ENCODE measurements around the gene MYO1C. TPM values are rescaled to one million over a fixed set of nuclear protein-coding genes. Genes with fewer than 3 reads are reported as not detected.
"Not testable (repeated sequence)": the region's sequence is repeated elsewhere in the genome, so short reads cannot be mapped to it uniquely, and the experiment has no call there.

Gene MYO1C
- total and polyA plus RNA-seq, 5 donors from 2014 or later, result 7.3 to 33.7 (median 10.6) TPM

DNA sequence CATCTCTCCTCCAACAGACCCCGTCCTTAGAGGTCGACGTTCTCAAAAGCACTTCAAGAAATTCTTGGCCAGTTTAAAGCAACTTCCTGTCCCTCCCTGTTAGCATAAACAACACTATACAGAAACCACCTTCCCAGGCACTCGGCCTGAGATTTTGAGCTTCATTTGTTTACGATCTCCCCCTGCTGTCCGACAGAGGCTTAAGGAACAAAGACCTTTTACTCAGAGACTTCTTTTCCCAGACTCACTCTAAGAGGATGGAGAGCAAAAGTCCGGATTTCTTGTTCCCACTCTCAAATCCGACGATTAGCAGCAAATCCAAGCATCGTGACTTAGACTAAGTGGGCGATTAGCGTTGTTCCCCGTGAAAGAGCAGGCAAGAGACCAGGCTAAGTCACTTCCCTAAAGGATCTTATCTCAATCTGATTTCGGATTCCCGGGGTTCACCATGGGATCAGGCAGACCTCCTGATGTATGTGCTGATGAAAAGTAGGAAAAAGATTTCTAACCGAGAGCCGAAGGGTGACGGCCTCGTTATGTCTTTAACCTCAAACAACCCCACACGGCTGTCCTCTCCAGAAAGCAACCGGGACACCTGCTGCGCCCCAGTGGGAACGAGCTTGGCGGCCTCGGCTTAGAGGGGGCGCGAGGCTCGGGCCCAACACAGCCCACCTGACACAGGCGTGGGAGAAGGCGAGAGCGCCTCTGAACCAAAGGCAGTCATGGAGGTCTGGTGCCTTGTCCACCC, 23.3 kb upstream of the MYO1C start:
- H3K4me3 Mint-ChIP-seq, result peak overlapping the region; percentile 92 to 97 (median 95)
- Histone ChIP-seq H3K4me1 (ENCODE audit: control insufficient read depth, insufficient read depth, low read length, poor library complexity, severe bottlenecking) (peaks cover 28% of the 10 kb centered on the region), H3K9me3 (ENCODE audit: control insufficient read depth in 2 of 2, low read length in 2 of 2) (no peaks in the 10 kb centered on the region), H3K36me3 (ENCODE audit: control insufficient read depth, insufficient read depth, low read length) (peaks cover 38% of the 10 kb centered on the region), H3K27me3 (ENCODE audit: control insufficient read depth, insufficient read depth, low read length) (no peaks in the 10 kb centered on the region), H3K27ac (ENCODE audit: insufficient read depth, low read length, poor library complexity, severe bottlenecking) (peak overlapping the region; percentile 91), H3K4me3 (ENCODE audit: low read depth, low read length) (peak overlapping the region; percentile 96)
- peak; percentile 31 to 86 (median 53) for DNase-seq
- H3K27ac Mint-ChIP-seq, result peak overlapping the region; percentile 93 to 96 (median 95)
- H3K36me3 Mint-ChIP-seq, result peaks cover 29% of the 10 kb centered on the region
- ATAC-seq (ENCODE audit: low read depth in 2 of 2), result peak in 1 of 2 donors; percentile 0
- H3K4me1 Mint-ChIP-seq, result peaks cover 6 to 39% (median 25%) of the 10 kb centered on the region in 4 donors
- no peaks in the 10 kb centered on the region for H3K9me3 Mint-ChIP-seq
- no peaks in the 10 kb centered on the region for H3K27me3 Mint-ChIP-seq

- Mint-ChIP-seq H3K27ac (peak overlapping the region in 1 of 3 donors; percentile 17), H3K27me3 (no peaks in the 10 kb centered on the region), H3K4me1 (peaks cover 10 to 46% (median 25%) of the 10 kb centered on the region in 4 donors), H3K9me3 (no peaks in the 10 kb centered on the region), H3K36me3 (peaks cover 34% of the 10 kb centered on the region), H3K4me3 (no peak overlapping the region)
- Histone ChIP-seq H3K27ac (ENCODE audit: insufficient read depth, low read length, poor library complexity, severe bottlenecking) (no peak overlapping the region), H3K27me3 (ENCODE audit: control insufficient read depth, insufficient read depth, low read length) (no peaks in the 10 kb centered on the region), H3K36me3 (ENCODE audit: control insufficient read depth, insufficient read depth, low read length) (peaks cover 56% of the 10 kb centered on the region), H3K4me1 (ENCODE audit: control insufficient read depth, insufficient read depth, low read length, poor library complexity, severe bottlenecking) (peaks cover 23% of the 10 kb centered on the region), H3K4me3 (ENCODE audit: low read depth, low read length) (no peak overlapping the region), H3K9me3 (ENCODE audit: control insufficient read depth in 2 of 2, low read length in 2 of 2) (no peaks in the 10 kb centered on the region)
- ATAC-seq (ENCODE audit: low read depth in 2 of 2), result no peak
- no peak for DNase-seq
Observed at GRCh38 chr17:1512351-1512750, 19.9 kb upstream of the MYO1C start.

GRCh38 chr17:1511756-1512321, 19.4 kb upstream of the MYO1C start:
- ATAC-seq (ENCODE audit: low read depth in 2 of 2) (no peak), DNase-seq (no peak)
- Histone ChIP-seq H3K27ac (ENCODE audit: insufficient read depth, low read length, poor library complexity, severe bottlenecking) (no peak overlapping the region), H3K4me1 (ENCODE audit: control insufficient read depth, insufficient read depth, low read length, poor library complexity, severe bottlenecking) (peaks cover 18% of the 10 kb centered on the region), H3K27me3 (ENCODE audit: control insufficient read depth, insufficient read depth, low read length) (no peaks in the 10 kb centered on the region), H3K9me3 (ENCODE audit: control insufficient read depth in 2 of 2, low read length in 2 of 2) (no peaks in the 10 kb centered on the region), H3K36me3 (ENCODE audit: control insufficient read depth, insufficient read depth, low read length) (peaks cover 61% of the 10 kb centered on the region), H3K4me3 (ENCODE audit: low read depth, low read length) (no peak overlapping the region)
- Mint-ChIP-seq H3K4me3 (no peak overlapping the region), H3K4me1 (peaks cover 10 to 46% (median 25%) of the 10 kb centered on the region in 4 donors), H3K27me3 (no peaks in the 10 kb centered on the region), H3K9me3 (no peaks in the 10 kb centered on the region), H3K36me3 (peaks cover 38% of the 10 kb centered on the region), H3K27ac (no peak overlapping the region)

- Histone ChIP-seq H3K9me3 (ENCODE audit: control insufficient read depth in 2 of 2, low read length in 2 of 2) (no peaks in the 10 kb centered on the region), H3K4me3 (ENCODE audit: low read depth, low read length) (no peak overlapping the region), H3K36me3 (ENCODE audit: control insufficient read depth, insufficient read depth, low read length) (peaks cover 66% of the 10 kb centered on the region), H3K4me1 (ENCODE audit: control insufficient read depth, insufficient read depth, low read length, poor library complexity, severe bottlenecking) (peaks cover 18% of the 10 kb centered on the region), H3K27ac (ENCODE audit: insufficient read depth, low read length, poor library complexity, severe bottlenecking) (no peak overlapping the region), H3K27me3 (ENCODE audit: control insufficient read depth, insufficient read depth, low read length) (no peaks in the 10 kb centered on the region)
- peak overlapping the region in 1 of 4 donors; percentile 44 for H3K4me3 Mint-ChIP-seq
- H3K4me1 Mint-ChIP-seq, result peaks cover 10 to 46% (median 25%) of the 10 kb centered on the region in 4 donors
- no peak for DNase-seq
- H3K27ac Mint-ChIP-seq, result peak overlapping the region in 1 of 3 donors; percentile 29
- H3K9me3 Mint-ChIP-seq, result no peaks in the 10 kb centered on the region
- peaks cover 42% of the 10 kb centered on the region for H3K36me3 Mint-ChIP-seq
- no peaks in the 10 kb centered on the region for H3K27me3 Mint-ChIP-seq
- no peak for ATAC-seq (ENCODE audit: low read depth in 2 of 2)
Observed at GRCh38 chr17:1511290-1511689, 18.8 kb upstream of the MYO1C start.

- Mint-ChIP-seq H3K27ac (no peak overlapping the region), H3K4me3 (peak overlapping the region in 1 of 4 donors; percentile 22)
Observed at GRCh38 chr17:1509290-1509881, 16.9 kb upstream of the MYO1C start.

GRCh38 chr17:1508709-1509108, 16.2 kb upstream of the MYO1C start:
- not testable (repeated sequence) for ATAC-seq (ENCODE audit: low read depth in 2 of 2); H3K27ac ChIP-seq (ENCODE audit: insufficient read depth, low read length, poor library complexity, severe bottlenecking); H3K4me1 ChIP-seq (ENCODE audit: control insufficient read depth, insufficient read depth, low read length, poor library complexity, severe bottlenecking); H3K27me3 ChIP-seq (ENCODE audit: control insufficient read depth, insufficient read depth, low read length); H3K27ac Mint-ChIP-seq; H3K27me3 Mint-ChIP-seq; H3K4me3 Mint-ChIP-seq; DNase-seq; H3K9me3 Mint-ChIP-seq; H3K9me3 ChIP-seq (ENCODE audit: control insufficient read depth in 2 of 2, low read length in 2 of 2); H3K4me3 ChIP-seq (ENCODE audit: low read depth, low read length)
- Mint-ChIP-seq H3K36me3 (peaks cover 39% of the 10 kb centered on the region), H3K4me1 (peaks cover 9 to 27% (median 14%) of the 10 kb centered on the region in 4 donors)
- peaks cover 75% of the 10 kb centered on the region for H3K36me3 ChIP-seq (ENCODE audit: control insufficient read depth, insufficient read depth, low read length)

More at GRCh38 chr17:1509290-1509881, 16.9 kb upstream of the MYO1C start:
- Histone ChIP-seq H3K36me3 (ENCODE audit: control insufficient read depth, insufficient read depth, low read length) (peaks cover 74% of the 10 kb centered on the region), H3K4me1 (ENCODE audit: control insufficient read depth, insufficient read depth, low read length, poor library complexity, severe bottlenecking) (peaks cover 2% of the 10 kb centered on the region), H3K4me3 (ENCODE audit: low read depth, low read length) (no peak overlapping the region), H3K27me3 (ENCODE audit: control insufficient read depth, insufficient read depth, low read length) (no peaks in the 10 kb centered on the region), H3K9me3 (ENCODE audit: control insufficient read depth in 2 of 2, low read length in 2 of 2) (no peaks in the 10 kb centered on the region), H3K27ac (ENCODE audit: insufficient read depth, low read length, poor library complexity, severe bottlenecking) (no peak overlapping the region)
- Mint-ChIP-seq H3K4me1 (peaks cover 9 to 31% (median 17%) of the 10 kb centered on the region in 4 donors), H3K36me3 (peaks cover 38% of the 10 kb centered on the region), H3K27me3 (no peaks in the 10 kb centered on the region), H3K9me3 (no peaks in the 10 kb centered on the region)
- no peak for DNase-seq
- no peak for ATAC-seq (ENCODE audit: low read depth in 2 of 2)

DNA sequence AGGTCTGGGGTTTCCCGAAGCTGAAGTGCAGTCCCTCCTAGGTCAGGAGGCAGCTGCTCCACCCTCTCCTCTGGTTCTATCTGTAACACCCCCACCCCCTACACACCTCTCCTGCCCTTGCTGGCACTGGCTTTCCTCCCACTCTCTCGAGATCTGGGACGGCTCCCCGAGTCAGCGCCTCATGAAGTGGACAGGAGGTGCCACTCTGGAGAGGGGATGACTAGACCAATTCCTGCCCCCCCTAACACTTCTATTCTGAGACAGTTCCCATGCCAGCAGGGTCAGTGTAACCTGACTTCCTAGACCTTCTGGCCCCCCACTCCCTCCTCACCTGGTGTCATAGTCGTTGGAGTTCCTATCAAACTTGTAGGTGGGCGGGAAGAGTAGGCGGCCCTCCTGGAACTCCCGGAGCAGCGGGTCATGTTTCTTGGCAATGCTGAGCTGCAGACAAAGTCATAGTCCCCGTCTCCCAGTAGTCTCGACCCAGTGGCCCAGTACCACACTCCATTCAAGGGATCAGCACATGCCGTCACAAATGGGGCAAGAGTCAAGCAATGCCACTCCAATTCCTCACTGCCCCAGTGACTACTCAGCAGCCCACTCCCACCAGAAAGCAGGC, 14.3 kb upstream of the MYO1C start:
- peaks cover 35% of the 10 kb centered on the region for H3K36me3 Mint-ChIP-seq
- no peak overlapping the region for H3K4me3 Mint-ChIP-seq
- H3K36me3 ChIP-seq (ENCODE audit: control insufficient read depth, insufficient read depth, low read length), result peaks cover 59% of the 10 kb centered on the region
- no peaks in the 10 kb centered on the region for H3K4me1 ChIP-seq (ENCODE audit: control insufficient read depth, insufficient read depth, low read length, poor library complexity, severe bottlenecking)
- ATAC-seq (ENCODE audit: low read depth in 2 of 2) (no peak), DNase-seq (no peak)
- H3K27ac ChIP-seq (ENCODE audit: insufficient read depth, low read length, poor library complexity, severe bottlenecking), result no peak overlapping the region
- H3K4me3 ChIP-seq (ENCODE audit: low read depth, low read length), result no peak overlapping the region
- H3K9me3 ChIP-seq (ENCODE audit: control insufficient read depth in 2 of 2, low read length in 2 of 2), result no peaks in the 10 kb centered on the region
- no peaks in the 10 kb centered on the region for H3K27me3 ChIP-seq (ENCODE audit: control insufficient read depth, insufficient read depth, low read length)
- H3K4me1 Mint-ChIP-seq, result peaks cover 9 to 21% (median 11%) of the 10 kb centered on the region in 4 donors
- H3K27me3 Mint-ChIP-seq, result no peaks in the 10 kb centered on the region
- no peak overlapping the region for H3K27ac Mint-ChIP-seq
- no peaks in the 10 kb centered on the region for H3K9me3 Mint-ChIP-seq

Measured in CD4-positive, CD25-positive, alpha-beta regulatory T cell (primary cell).